MM.1S (cell line): Measurements from ENCODE around the gene RIN1.

ENCODE experiments used
- DNase-seq: peaks from one replicate; pipeline ENCODE4 v3.0.0-alpha.2; 2015
- H2AFZ ChIP-seq: fragments of 300-600 bp; sonication (generic); 2 replicates; pipeline ENCODE4 v1.6.0; 2016; ENCODE audit warnings: antibody characterized with exemption, low read length
- H3F3A ChIP-seq: fragments of 300-600 bp; sonication (generic); 2 replicates; pipeline ENCODE4 v1.6.1; 2016; ENCODE audit warnings: mild to moderate bottlenecking, antibody characterized with exemption, low read length, moderate library complexity, mixed read lengths; ENCODE audit not compliant: insufficient read depth
- H3K27ac ChIP-seq: fragments of 300-600 bp; sonication (generic); 2 replicates; pipeline ENCODE4 v1.5.1; 2016; ENCODE audit warnings: mild to moderate bottlenecking, low read length
- H3K27me3 ChIP-seq: fragments of 300-600 bp; sonication (generic); replicated peaks from 2 replicates; pipeline ENCODE4 v1.6.0; 2016; ENCODE audit warnings: low read length; ENCODE audit not compliant: insufficient read depth
- H3K36me3 ChIP-seq: fragments of 300-600 bp; sonication (generic); replicated peaks from 2 replicates; pipeline ENCODE4 v1.6.1; 2016; ENCODE audit warnings: mild to moderate bottlenecking, low read length, mixed read lengths; ENCODE audit not compliant: insufficient read depth
- H3K4me1 ChIP-seq: fragments of 300-600 bp; sonication (generic); 2 replicates; pipeline ENCODE4 v1.6.1; 2016; ENCODE audit warnings: low read length, mixed read lengths
- H3K4me2 ChIP-seq: fragments of 300-600 bp; sonication (generic); 2 replicates; pipeline ENCODE4 v1.6.0; 2016; ENCODE audit warnings: low read depth, low read length
- H3K4me3 ChIP-seq: fragments of 300-600 bp; sonication (generic); 2 replicates; pipeline ENCODE4 v1.5.1; 2016; ENCODE audit warnings: low read length, mixed read lengths
- H3K79me2 ChIP-seq: fragments of 300-600 bp; sonication (generic); 2 replicates; pipeline ENCODE4 v1.6.1; 2016; ENCODE audit warnings: mixed run types, low read length, mixed read lengths
- H3K9ac ChIP-seq: fragments of 300-600 bp; sonication (generic); 2 replicates; pipeline ENCODE4 v1.6.1; 2016; ENCODE audit warnings: low read length, mixed read lengths
- H3K9me2 ChIP-seq: fragments of 300-600 bp; sonication (generic); replicated peaks from 2 replicates; pipeline ENCODE4 v1.6.1; 2016; ENCODE audit warnings: mild to moderate bottlenecking, low read length, mixed read lengths; ENCODE audit not compliant: insufficient read depth
- H3K9me3 ChIP-seq: fragments of 300-600 bp; sonication (generic); replicated peaks from 2 replicates; pipeline ENCODE4 v1.6.1; 2016; ENCODE audit warnings: mild to moderate bottlenecking, low read length, mixed read lengths; ENCODE audit not compliant: insufficient read depth
- H4K20me1 ChIP-seq: fragments of 300-600 bp; sonication (generic); 2 replicates; pipeline ENCODE4 v1.6.1; 2016; ENCODE audit warnings: mild to moderate bottlenecking, low read length, moderate library complexity, mixed read lengths; ENCODE audit not compliant: insufficient read depth
- EZH2 ChIP-seq: fragments of 300-600 bp; sonication (generic); optimal IDR thresholded peaks from 2 replicates; pipeline ENCODE3; 2017; ENCODE audit warnings: low read depth, mild to moderate bottlenecking, antibody characterized with exemption, low read length, mixed read lengths
- EZH2phosphoT487 ChIP-seq: fragments of 300-600 bp; sonication (generic); IDR thresholded peaks from 2 replicates; pipeline ENCODE4 v1.6.1; 2018; ENCODE audit warnings: antibody characterized with exemption, low read length
- TF ChIP-seq, protein P1 (sequence below): fragments of 300-600 bp; sonication (generic); IDR thresholded peaks from 2 replicates; pipeline ENCODE4 v1.5.1; 2016; ENCODE audit warnings: antibody characterized with exemption, low read length, mixed read lengths

The RIN1 gene

DNA sequence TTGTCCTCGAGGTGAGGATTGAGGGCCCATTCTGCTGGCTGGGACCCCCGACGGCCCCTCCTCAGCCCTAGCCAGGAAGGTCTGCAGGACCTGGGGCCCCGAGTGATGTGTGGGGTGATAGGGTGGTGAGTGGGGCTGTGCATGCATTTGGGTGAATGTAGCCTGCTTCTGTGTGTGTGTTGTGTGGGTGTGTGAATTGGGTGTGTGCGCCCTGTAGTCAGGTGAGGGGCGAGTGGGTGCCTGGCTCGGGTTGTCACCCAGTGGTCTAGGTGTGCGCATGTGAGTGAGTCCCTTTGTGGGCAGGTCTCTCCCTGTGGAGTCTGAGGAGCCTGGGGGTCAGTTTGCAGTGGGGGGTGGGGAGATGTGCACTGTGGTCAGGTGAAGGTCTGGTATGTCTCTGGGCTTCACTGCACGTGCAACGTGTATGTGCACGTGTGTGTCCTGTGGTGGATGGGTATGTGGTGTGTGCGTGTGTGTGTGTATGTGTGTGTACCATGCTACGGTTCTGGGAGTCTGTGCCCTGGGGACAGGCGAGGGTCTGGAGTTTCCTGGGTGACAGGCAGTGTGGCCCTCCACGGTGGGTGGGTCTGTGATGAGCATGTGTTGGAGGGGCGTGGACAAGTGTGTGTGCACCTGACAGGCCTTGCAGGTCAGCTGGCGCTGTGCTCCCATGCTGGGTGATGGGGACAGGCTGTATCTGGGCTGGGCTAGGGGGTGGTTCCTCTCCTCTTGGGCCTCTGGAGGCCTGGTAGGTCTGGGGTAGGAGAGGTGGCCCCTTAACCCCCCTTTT is 43.5 kb downstream of the RIN1 start:
- Histone ChIP-seq H3K9ac (no peak overlapping the region), H3K36me3 (no peaks in the 10 kb centered on the region), H4K20me1 (no peaks in the 10 kb centered on the region), H2AFZ (no peak overlapping the region), H3K27me3 (peaks cover 59% of the 10 kb centered on the region), H3F3A (peaks cover 7% of the 10 kb centered on the region), H3K79me2 (peaks cover 10% of the 10 kb centered on the region), H3K9me3 (no peaks in the 10 kb centered on the region), H3K27ac (no peak overlapping the region), H3K9me2 (no peaks in the 10 kb centered on the region), H3K4me1 (peaks cover 12% of the 10 kb centered on the region), H3K4me3 (no peak overlapping the region), H3K4me2 (no peak overlapping the region)
- TF ChIP-seq, protein P1, sequence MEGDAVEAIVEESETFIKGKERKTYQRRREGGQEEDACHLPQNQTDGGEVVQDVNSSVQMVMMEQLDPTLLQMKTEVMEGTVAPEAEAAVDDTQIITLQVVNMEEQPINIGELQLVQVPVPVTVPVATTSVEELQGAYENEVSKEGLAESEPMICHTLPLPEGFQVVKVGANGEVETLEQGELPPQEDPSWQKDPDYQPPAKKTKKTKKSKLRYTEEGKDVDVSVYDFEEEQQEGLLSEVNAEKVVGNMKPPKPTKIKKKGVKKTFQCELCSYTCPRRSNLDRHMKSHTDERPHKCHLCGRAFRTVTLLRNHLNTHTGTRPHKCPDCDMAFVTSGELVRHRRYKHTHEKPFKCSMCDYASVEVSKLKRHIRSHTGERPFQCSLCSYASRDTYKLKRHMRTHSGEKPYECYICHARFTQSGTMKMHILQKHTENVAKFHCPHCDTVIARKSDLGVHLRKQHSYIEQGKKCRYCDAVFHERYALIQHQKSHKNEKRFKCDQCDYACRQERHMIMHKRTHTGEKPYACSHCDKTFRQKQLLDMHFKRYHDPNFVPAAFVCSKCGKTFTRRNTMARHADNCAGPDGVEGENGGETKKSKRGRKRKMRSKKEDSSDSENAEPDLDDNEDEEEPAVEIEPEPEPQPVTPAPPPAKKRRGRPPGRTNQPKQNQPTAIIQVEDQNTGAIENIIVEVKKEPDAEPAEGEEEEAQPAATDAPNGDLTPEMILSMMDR, result no peak
- TF ChIP-seq EZH2phosphoT487 (no peak), EZH2 (no peak)
- no peak for DNase-seq

DNA sequence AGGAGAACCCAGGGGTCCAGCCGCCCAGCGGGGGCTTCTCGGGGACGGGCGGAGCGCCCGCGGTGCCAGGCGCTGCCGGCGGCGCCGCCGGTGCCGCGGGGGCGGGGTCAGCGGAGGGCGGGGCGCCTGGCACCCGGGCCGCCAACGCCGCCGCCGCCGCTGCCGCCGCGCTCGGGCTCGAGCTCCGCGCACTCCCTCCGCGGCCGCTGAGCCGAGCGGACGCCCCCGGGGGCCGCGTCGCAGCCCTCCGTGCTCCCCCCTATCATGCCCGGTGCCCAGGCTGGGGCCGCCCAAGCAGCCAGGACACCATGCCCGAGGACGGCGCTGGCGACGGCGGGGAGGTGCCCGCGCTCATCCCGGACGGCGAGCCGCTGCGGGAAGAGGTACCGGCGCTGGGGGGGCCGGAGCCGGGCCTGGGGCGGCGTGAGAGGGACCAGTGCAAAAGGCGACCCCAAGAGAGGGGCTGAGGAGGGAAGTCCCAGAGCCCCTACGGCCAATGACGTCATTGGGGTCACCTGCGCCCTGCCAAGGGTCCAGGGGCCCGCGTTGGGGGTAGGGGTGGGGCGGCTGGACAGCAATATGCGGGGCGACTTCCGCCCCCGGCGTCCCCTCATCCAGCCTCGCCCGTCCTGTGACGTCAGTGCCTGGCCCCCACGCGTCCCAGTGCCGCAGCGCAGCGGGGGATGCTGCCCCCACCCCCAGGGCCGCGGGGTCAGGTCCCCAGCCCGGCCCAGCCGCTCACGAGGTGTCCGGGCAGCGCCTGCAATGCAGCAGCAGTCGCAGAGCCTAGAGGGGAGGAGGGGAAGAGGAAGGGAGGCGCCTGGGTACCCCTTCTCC is 44.3 kb downstream of the RIN1 start, which contains the start of gene TMEM151A:
Gene TMEM151A, plus strand, starts transcription at position 189 of the 837 bp plus-strand sequence. Its CDS starts 120 bp downstream, at position 309.
- H3K36me3 ChIP-seq, result no peaks in the 10 kb centered on the region
- H3K9ac ChIP-seq, result no peak within 1 kb of the TSS
- peaks cover 7% of the 10 kb centered on the region for H3F3A ChIP-seq
- no peaks in the 10 kb centered on the region for H4K20me1 ChIP-seq
- H3K9me3 ChIP-seq, result no peaks in the 10 kb centered on the region
- H3K4me1 ChIP-seq, result peaks cover 15% of the 10 kb centered on the region
- peak within 1 kb of the TSS; percentile 12; the same call in 1 of the 2 replicates for H3K4me2 ChIP-seq
- no peaks in the 10 kb centered on the region for H3K9me2 ChIP-seq
- H3K4me3 ChIP-seq, result no peak within 1 kb of the TSS
- H3K27me3 ChIP-seq, result peaks cover 51% of the 10 kb centered on the region
- peaks cover 13% of the 10 kb centered on the region for H3K79me2 ChIP-seq
- no peak within 1 kb of the TSS for H3K27ac ChIP-seq
- no peak for DNase-seq
- H2AFZ ChIP-seq, result no peak within 1 kb of the TSS
- TF ChIP-seq, protein P1, result no peak
- TF ChIP-seq EZH2phosphoT487 (no peak), EZH2 (no peak)

DNA sequence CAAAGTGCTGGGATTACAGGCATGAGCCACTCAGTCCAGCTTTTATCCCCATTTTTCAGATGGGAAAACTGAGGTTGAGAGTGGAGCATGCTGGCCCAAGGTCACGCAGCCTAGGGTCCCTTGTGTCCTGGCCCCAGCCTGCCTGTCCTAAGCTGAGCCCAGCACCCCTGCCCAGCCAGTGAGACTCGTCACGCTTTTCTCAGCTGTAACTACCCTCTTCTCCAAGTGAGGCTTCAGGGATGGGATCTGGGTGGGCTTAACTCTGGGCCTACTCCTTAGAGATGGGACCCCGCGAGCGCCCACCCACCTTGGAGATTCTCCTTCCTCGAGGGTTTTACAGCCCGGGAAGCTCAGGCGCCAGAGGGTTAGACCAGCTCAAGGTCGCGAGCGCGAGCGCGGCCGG is 44.9 kb downstream of the RIN1 start:
- TF ChIP-seq EZH2 (no peak), EZH2phosphoT487 (no peak)
- TF ChIP-seq, protein P1, result no peak
- Histone ChIP-seq H3K27ac (no peak overlapping the region), H3K79me2 (peaks cover 13% of the 10 kb centered on the region), H3K9me2 (no peaks in the 10 kb centered on the region), H3K4me3 (no peak overlapping the region), H2AFZ (no peak overlapping the region), H3K36me3 (no peaks in the 10 kb centered on the region), H3K27me3 (peaks cover 44% of the 10 kb centered on the region), H3K4me1 (peaks cover 15% of the 10 kb centered on the region), H3F3A (peaks cover 7% of the 10 kb centered on the region), H3K9ac (no peak overlapping the region), H3K4me2 (no peak overlapping the region), H3K9me3 (no peaks in the 10 kb centered on the region), H4K20me1 (no peaks in the 10 kb centered on the region)
- DNase-seq, result no peak
